NCI-H748 (cell line): ENCODE measurements around the gene NDUFB8.
"Not testable (repeated sequence)": the region's sequence is repeated elsewhere in the genome, so short reads cannot be mapped to it uniquely, and the experiment has no call there.

ENCODE experiments used
- DNase-seq: peaks from one replicate; lab custom pipeline; 2025; ENCODE audit not compliant: unreplicated experiment; lab: John Stamatoyannopoulos, UW

NDUFB8 gene

DNA sequence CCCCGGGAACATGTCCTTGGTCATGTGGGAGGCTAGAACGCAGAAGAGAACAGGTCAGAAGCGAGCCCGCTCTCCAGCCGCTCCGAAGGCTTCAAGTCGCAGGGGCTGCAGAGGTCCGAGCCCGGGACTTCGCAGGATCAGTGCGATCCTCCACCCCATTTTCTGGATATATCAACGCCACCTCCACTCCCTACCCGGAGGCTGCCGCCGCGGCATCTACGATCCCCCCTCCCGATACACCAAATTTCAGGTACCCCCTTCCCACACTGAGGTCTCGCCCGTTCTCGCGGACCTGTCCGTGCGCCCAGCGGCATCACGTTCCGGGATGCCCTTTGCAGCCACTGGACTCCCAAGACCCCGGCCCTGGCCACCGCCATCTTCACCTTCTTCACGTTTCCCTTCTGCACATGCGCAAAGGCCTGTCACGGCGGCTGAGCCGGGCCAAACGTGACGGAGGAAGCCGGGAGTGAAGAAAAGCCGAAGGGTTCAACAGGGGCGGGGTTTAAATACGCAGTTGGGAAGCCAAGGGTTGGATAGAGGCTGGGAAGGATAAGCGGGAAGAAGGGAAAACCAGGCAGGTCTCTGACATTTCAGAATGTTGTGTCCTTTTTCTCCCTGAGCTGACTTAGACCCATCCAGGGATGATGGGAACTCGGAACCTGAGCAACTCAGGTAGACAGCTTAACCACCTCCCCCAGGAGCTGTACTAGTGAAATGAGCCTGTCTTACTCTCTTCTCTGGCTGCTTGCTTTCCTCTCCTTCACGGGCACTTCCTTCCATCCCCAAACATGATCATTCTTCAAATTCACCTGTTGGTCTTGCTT lies at the start of gene NDUFB8:
Gene NDUFB8, minus strand, starts transcription at position 397 of the 824 bp plus-strand sequence. Its CDS starts 20 bp downstream, at position 377.
- peak; percentile 81 for DNase-seq

- DNase-seq = no peak
Measured at GRCh38 chr10:100576282-100576635, 46.6 kb upstream of the NDUFB8 start.

- no peak for DNase-seq
Measured at GRCh38 chr10:100575585-100576281, 46.1 kb upstream of the NDUFB8 start.

DNA sequence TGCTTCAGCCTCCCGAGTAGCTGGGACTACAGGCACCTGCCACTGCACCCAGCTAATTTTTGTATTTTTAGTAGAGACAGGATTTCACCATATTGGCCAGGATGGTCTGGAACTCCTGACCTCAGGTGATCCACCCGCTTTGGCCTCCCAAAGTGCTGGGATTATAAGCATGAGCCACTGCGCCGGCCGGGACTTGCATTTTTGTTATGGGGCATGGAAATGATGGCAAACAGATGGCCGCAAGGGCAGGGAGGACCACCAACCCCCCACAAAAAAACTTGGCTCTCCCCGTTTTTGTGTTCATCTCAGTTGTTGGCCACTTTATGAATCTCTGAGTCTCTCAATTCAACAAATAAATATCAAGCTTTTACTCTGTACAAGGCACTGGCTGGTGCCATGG lies 45.5 kb upstream of the NDUFB8 start:
- not testable (repeated sequence) for DNase-seq

- no peak for DNase-seq
Measured at GRCh38 chr10:100571084-100571856, 41.6 kb upstream of the NDUFB8 start.

DNA sequence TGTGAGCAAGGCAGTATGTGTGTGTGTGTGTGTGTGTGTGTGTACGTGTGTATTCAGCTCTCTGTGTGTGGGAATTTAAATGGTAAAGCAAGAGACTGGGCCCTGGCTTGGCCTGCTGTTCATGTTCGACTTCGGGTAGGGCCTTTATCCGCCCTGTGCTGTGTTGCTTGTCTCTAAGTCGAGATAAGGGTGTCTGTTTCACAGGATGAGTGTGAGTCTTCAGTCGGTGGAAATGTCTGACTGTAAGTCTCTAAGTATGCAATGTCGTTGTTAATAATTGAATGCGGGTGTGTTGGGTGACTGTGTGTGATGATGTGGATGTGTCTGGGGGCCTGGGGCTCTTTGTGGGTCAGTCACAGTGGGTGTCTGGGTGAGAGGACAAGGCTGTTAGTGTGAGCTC lies 40.8 kb upstream of the NDUFB8 start:
- DNase-seq = no peak

DNA sequence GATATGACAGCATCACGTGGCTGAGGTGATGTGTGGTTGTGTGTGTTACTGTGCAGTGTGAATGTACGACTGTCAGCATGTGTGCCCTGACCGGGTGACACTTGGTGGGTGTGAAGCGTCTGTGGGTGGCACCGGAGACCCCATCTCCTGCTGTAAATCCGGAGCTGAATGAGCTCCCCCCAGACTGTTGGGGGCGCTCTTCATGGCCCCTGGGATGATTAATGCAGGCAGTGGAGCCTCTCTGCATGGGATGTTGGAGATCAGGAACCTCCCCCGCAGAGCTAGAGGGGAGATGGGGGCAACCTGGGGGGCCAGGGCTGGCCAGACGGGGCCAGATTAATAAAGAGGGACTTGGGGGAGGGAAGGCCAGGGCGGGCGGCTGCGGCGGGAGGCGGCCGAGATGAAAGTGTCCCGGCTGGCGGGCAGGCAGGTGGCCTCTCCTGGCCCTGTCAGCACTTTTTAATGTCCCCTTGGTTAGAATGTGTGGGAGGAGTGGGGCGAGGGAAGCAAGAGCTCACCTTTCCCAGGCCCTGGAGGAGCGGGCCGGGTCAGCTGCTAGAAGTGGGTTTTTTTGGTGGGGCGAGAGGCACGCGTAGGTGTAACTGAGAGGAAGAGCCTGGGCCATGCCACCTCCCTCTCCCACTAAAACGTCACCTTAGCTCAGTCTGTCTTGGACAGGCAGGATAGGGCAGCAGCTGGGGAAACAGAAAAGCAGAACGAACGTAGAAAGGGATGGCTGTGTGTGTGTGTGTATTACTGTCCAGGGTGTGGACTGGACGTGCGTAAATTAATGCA lies 40.2 kb upstream of the NDUFB8 start:
- no peak for DNase-seq

DNA sequence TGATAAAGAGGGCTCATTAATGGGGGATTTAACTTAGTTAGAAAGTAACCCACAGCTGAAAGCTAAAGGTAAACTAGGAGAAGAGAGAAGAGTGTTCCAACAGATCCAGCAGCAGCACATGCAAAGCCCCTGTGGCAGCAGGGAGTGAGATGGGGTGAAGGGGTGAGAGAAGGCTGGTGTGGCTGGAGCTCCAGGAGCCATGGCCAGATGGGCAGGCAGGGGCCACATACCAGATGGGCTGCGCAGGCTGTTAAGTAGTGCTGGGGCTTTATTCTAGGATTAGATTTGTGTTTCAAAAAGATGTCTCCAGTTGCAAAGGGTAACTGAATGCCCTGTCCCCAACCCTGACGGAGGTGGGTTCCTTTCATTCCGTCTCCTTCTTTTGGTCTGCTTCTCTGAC lies 39.2 kb upstream of the NDUFB8 start:
- DNase-seq = no peak

DNA sequence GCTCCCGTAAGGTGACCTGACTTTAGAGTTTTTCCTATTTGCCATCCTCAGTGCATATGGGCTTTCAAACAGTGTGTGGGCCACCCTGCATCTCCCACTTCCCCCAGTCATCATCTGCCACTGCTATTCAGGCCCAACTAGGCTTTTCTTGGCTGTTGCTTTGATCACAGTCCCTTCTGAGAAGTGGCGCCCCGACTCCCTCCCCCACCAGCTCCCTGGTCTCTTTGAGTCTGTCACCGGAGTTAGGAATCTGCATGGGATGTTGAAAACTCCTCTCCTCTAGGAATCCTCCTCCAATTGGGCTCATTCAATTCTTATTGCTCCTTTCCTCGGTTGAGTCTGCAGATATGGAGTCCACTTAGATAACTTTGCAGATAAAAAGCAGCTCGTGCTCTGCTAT lies 38.2 kb upstream of the NDUFB8 start:
- no peak for DNase-seq

DNA sequence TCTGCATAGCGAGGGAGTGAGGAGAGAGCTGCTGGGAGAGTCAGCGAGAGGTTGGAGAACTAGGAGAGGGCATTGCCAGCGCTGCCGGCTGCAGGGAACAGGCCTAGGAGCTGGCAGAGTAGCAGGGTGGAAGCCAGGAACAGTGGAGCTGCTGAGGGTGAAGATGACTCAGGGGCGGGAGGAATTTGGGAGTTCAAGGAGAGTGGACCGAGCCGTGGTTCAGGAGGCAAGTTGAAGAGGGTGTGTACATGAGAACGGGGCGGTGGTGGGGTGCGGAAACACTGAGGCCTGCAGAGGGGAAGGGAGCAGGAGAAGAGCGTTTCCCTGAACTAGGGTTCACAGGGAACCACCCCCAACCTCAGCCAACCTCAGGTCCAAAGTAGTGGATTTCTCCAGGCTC lies 37.6 kb upstream of the NDUFB8 start:
- no peak for DNase-seq

- DNase-seq = no peak
Measured at GRCh38 chr10:100566561-100566960, 36.9 kb upstream of the NDUFB8 start.

- no peak for DNase-seq
Measured at GRCh38 chr10:100565206-100565985, 35.7 kb upstream of the NDUFB8 start.

DNA sequence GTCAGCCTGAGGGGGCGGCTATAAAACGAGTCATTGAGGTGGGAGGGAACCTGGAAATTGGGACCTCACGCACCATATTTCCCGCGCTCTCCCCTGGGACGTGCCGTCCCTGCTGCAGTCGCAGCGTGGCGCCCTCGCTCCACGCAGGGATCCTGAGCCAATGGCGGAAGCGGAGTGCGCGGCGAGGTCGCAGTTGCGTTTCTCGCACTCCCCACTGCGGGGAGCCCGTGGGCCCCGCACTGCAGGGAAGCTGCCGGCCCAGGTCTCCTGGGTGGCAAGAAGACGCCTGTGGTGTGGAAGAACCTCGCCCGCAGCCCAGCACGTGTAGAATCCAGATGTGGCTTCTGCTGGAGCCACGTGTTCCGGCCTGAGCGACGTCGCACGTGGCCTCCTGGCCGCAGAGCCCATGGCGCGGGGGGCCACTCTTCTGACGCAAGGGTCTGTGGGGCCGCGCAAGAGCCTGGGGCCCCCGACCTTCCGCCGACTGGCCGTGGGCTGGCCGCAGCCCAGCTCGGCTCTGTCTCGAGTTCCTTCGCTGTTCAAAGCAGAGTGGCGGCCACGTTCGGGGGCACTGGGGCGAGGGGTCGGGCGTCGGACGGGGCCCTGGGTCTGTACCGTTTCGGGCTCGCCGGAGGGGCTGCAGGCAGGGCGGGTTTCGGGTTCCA lies 32.5 kb upstream of the NDUFB8 start:
- DNase-seq = no peak

GRCh38 chr10:100561005-100561404 lies 31.3 kb upstream of the NDUFB8 start:
- DNase-seq = no peak

DNA sequence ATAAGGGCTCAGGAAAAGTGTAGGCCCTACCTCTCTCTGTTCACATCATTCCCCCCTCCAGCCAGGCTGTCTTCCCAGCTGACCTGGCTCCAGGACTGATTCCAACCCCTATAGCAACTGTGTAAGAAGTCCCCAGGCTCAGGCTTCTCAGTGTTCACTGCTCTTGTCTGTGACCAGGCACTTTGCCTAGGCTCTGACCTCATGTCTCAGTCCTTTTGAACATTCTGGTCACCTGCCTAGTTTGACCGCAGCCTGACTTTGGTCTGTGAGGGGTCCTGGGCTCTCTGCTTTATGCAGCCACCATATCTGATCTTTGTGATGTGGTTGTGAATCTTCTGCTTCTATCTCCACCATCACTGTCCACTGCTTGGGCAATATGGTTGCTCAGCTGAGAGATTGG lies 30.6 kb upstream of the NDUFB8 start:
- DNase-seq = no peak

GRCh38 chr10:100554902-100555301 lies 25.2 kb upstream of the NDUFB8 start:
- DNase-seq = no peak

GRCh38 chr10:100553929-100554328 lies 24.3 kb upstream of the NDUFB8 start:
- no peak for DNase-seq

- no peak for DNase-seq
Measured at GRCh38 chr10:100551738-100552137, 22.1 kb upstream of the NDUFB8 start.

GRCh38 chr10:100551196-100551595 lies 21.5 kb upstream of the NDUFB8 start:
- DNase-seq = no peak

DNA sequence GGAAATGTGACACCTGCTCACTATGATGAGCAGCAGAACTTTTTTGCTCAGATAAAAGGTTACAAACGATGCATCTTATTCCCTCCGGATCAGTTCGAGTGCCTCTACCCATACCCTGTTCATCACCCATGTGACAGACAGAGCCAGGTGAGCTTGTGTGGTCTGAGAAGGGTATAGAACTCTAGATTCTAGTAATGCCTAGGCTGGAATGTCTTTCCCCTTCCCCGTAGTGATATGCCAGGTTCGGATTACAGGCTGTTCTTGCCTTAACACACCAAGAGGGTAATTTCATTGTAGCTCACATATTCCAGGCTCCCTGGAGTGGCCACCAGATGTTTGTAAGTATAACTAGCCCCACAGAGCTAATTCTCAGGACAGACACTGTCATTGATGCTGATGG lies 15.3 kb upstream of the NDUFB8 start:
- no peak for DNase-seq
